NCI-H2029 (cell line): ENCODE results near the gene COX6A2.
"Not testable (repeated sequence)": the region's sequence is repeated elsewhere in the genome, so short reads cannot be mapped to it uniquely, and the experiment has no call there.

Source experiments
- DNase-seq: peaks from one replicate; lab custom pipeline; 2025; lab: John Stamatoyannopoulos, UW

COX6A2 gene

DNA sequence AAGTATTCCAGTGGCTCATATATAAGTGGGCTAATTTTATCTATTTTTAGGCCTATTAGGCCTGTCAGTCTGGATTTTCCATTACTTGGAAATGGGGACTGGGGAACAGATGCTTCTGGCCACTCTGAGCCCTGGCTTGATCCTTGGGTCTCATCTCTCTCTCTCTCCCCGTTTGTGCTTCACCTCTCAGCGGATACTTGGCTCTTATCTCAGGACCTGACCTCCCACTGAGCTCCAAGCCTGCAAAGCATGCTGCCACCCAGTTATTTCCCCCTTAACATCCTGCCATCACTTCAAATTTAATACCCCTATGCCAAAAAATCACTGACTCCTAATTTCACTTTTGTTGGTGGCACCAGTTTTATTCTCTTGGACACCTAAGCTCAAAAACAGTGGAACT lies 10.3 kb upstream of the COX6A2 start:
- DNase-seq: no peak

DNA sequence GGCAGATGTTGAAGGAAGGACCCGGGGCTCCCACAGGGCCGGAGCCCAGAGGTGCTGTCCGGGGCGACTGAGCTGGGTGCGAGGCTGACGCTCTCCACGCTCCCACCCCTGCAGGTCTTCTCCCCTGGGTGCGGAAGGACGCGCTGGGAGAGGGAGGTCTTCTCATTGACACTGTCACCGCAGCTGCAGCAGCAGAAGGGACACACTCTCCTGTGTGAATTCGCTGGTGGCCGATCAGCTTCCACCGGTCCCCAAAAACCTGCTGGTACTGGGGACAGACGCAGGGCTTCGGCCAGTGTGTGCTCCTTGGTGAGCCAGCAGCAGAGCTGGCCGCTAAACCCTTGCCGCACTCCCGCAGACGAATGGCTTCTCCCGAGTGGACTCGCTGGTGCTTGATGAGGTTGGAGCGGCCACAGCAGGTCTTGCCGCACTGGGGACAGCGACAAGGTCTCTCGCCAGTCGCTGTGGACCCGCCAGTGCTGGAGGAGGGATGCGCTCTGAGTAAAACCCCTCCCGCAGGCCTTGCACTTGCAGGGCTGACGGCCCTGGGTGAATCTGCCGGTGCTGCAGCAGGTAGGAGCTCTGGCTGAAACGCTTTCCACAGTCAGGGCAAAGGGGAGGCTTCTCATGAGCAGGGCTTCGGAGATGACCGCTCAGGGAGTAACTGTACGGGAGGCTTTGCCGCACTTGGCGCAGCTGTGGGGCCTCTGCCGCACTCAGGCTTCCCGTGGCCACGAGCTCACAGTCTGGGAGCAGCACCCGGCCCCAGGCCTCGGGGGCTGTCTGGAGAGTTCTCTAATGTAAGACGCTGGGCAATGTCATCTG lies 8.3 kb upstream of the COX6A2 start:
- DNase-seq: no peak

DNA sequence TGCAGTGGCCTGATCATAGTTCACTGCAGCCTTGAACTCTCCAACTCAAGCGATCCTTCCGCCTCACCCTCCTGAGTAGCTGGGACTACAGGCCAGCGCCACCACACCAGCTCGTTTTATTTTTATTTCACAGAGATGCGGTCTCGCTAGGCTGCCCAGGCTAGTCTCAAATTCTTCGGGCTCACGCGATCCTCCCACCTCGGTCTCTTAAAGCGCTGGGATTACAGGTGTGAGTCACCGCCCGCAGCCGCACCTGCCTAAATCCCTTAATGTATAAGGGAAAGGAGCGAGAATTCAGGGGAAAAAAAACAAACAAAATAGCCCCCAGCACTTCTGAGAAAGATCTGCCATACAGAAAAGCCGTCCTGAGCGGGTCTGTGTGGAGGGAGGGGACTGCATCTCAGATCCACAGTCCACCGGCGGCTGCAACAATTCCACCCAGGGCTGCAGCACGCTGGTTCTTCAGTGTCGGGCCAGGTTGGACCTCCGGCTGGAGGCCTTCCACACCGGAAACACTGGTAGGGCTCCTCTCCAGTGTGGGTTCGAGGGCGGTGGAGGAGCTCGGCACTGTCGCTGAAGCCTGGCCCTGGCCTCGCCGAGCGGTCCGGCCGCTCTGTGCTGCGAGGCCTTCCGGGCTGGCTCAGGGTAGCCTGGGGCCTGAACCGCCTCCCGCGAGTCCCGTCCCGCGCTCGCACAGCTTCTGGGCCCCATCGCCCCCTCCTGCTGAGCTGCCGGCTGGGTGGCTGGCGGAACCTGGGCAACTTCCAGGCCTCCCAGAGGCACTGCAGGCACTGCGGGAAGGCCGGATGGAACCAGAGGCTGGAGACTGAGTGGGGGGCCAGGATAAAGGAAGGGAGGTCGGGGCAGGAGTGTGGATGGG lies 7.4 kb upstream of the COX6A2 start:
- DNase-seq: no peak

DNA sequence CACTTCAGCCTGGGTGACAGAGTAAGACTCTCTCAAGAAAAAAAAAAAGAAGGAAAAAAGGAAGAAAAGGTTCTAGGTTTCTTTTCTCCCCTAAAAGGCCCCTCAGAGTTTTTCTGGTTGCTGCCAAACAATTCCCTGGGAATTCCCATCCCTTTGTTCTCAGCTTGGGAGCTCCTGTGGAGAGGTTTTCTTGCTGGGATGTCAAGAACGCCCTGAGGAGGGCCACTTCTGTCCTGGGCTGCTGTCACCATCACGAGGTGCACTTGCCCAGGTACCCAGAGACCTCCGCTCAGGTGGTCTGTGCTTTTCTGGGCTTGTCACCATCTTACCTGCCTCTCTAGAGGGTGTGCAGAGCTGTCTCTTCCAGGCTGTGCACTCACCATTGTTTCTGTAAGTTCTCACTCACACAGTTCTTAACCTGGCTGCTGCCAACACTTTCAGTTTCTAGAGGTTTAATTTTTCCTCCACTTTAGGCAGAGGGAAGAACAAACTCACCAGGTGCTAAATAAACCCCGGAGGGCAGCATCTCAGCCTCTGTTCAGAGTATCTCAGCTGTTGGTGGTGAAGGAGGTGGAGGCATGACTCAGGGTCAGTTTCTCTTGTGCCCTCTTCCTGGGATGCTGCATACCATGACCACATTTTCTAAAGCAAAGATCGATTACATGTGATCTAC lies 2.4 kb upstream of the COX6A2 start:
- no peak for DNase-seq

DNA sequence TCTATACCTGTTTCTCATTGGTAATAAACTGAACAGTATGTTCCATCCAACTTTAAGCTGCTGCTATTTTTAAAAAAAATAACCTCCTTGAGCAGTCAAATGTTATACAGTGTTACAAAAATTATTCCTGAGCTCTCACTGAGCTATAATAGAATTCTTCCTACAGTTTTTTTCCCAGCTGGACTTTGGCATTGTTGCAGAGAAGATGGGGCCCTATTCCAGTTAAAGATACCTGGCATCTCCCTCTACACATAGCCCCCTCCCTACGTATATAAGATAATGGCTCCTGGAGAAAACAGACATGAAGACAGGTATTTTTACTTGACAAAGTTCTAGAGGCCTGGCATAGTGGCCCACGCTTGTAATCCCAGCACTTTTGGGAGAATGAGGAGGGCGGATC lies 1.6 kb upstream of the COX6A2 start:
- no peak for DNase-seq

DNA sequence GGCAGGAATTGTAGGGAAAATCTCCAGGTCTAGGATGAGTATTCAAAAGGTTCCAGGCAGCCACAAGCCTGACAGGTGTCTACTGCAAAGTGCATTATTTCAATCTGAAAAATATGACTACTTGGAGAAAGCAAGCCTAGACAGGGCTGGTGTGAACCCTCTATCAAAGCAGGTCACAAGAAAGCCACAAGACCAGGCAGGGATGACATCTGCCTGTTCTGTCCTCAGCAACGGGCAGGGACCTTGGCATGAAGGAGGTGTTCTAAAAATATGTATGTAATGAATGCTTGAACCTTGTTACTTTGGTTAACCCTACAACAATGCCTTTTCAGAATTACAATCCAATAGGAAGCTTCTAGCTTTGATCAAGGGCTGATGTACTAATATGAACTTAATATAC lies 1.2 kb upstream of the COX6A2 start:
- DNase-seq: no peak

DNA sequence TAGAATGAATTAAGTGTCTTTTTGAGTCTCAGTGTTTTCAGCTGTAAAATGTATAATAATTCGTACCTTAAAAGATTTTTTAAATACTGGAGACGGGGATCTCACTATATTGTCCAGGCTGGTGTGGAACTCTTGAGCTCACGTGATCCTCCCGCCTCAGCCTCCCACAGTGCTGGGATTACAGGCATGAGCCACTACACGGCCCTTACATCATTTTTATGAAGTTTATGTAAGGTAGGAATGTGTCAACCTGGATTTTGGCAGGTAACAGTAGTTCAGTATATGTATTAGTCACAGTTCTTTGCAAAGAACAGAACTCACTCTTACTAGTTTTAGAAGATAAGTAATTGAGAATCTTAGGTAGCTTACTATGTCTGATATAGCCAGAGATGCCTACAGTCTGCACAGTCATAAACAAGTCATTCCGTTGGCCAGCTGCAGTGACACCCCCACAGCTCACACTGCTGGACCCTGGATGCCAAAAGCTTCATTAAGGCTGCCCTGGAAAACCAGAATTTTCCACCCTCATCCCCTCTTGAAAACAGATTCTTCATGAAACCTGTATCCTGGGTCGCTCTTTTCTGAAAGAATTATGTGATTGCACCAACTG lies 583 bp upstream of the COX6A2 start:
- DNase-seq: no peak

DNA sequence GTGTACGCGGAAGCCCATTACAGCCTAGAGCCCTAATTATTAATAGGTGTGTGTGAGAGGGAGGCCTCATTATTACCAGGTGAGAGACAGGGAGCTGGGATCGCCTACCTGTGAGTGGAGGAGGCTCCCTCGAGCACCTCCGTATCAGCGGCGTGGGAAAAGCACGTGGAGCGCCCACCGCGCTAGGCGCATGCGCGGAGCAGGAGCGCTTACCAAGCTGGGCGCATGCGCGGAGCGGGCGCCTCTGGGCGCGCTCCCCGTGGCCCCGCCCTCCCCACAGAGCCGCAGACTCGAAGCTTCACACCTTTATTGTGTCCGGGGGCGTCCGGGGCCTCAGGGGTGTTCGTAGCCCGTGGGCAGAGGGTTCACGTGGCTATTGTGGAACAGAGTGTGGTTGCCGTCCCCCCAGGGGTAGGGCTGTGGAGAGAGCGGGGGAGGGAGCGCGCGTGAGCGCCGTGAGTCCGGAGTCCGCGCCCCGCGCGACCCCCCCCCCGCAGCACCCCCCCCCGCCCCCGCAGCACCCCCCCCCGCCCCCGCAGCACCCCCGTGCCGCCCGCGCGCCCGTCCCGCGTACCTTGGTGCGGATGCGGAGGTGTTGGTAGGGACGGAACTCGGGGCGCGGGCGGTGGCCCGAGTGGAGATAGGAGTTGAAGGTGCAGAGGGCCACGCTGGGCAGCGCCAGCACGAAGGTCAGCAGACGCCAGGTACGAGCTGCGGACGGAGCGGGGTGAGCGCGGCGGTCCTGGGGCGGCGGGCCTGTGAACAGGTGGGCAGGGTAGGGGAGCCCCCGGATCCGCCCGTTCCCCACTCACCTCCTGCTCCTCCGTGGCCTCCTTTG lies 500 bp downstream of the COX6A2 start:
- no peak for DNase-seq

DNA sequence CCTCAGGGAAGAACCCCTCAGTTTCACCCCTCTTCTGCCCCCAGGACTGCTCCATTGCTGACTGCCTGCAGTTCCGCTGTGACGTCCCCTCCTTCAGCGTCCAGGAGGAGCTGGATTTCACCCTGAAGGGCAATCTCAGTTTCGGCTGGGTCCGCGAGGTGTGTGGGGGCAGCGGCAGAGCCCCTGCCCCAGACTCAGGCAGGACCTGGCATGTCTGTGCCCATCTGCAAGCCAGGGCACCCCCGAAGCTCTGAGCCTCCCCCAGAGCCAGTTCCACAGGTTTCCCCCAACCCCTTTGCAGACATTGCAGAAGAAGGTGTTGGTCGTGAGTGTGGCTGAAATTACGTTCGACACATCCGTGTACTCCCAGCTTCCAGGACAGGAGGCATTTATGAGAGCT lies 4.4 kb downstream of the COX6A2 start:
- no peak for DNase-seq

DNA sequence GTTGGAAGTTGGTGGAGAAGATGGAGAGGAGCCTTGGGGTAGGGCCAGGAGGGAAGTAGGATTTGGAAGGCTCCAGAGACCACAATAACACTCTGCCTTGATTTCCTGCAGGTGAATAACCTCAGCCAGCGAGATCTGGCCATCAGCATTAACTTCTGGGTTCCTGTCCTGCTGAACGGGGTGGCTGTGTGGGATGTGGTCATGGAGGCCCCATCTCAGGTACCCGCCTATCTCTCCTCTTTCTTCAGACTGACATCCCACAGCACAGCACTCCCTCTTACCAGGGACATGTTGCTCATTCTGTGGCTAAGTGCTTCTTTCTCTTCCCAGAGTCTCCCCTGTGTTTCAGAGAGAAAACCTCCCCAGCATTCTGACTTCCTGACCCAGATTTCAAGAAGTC lies 4.9 kb downstream of the COX6A2 start:
- DNase-seq: no peak

DNA sequence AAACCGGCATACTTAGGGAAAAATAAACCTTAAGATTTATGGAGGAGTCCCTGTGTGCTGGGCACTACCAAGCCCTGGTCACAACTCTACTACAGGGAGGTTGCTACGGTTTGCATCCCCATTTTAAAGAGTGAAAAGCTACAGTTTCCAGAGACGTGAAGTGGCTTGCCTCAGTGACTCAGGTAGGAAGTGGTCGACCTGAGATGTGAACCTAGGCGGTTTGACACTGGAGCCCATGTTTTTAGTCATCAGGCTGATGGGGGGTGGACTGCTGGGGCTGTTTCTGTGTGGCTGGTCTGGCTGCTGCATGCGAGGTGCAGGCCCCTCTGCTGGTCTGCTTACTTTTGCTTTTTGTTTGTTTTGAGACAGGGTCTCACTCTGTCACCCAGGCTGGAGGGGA lies 6.6 kb downstream of the COX6A2 start:
- no peak for DNase-seq

DNA sequence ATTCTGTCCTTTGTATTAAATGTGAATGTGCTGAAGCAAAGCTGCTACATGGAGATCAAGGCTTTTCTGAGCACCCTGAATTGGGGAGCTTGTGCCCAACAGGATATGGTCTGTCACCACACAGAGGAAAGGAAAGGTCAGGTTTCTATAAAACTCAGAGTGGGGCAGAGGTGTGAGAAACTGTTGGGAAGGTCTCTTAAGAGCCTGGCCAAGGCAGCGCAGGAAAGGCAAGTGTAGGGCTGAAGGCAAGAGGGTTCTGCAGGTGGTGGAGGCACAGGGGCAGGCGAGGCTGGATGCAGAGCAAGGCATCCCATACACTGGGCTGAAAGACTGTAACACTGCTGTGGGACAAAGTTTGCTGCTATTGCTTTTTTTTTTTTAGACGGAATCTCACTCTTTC lies 8.1 kb downstream of the COX6A2 start:
- DNase-seq: no peak

DNA sequence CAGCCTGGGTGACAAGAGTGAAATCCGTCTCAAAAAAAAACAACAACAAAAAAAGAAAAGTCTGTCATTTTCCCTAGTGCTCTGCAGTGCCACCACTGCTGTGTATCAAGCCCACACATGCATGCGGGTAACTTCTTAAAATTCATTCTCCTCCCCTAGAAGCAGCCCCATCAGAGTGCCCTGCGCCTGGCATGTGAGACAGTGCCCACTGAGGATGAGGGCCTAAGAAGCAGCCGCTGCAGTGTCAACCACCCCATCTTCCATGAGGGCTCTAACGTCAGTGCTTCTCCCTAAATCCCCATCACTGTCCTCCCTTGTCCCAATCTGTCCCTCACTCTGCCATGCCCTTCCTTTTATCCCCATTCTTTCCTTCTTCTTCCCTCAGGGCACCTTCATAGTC lies 10.2 kb downstream of the COX6A2 start:
- no peak for DNase-seq

DNA sequence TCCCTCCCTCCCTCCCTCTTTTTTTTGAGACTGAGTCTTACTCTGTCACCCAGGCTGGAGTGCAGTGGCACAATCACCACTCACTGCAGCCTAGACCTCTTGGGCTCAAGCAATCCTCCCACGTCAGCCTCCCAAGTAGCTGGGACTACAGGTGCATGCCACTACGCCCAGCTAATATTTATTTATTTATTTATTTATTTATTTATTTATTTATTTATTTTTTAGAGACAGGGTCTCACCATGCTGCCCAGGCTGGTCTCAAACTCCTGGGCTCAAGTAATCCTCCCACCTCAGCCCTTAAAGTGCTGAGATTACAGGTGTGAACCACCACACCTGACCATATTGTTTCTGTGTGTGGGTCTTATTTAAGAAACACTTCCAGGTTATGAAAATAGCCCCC lies 11.1 kb downstream of the COX6A2 start:
- not testable (repeated sequence) for DNase-seq

DNA sequence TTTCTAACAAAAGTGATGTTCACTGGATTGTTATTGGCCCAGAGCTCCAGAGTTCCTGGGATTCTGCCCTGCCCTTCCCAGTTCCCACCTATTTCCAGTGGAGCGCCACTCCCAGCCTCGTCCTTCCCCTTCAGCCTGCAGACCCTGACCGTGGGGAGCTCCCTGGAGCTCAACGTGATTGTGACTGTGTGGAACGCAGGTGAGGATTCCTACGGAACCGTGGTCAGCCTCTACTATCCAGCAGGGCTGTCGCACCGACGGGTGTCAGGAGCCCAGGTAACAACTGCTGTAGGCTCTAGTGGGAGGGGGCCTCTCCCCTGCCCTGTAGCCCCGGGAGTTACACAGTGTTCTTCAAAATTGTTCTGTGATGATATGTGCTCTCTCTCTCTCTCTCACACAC lies 11.8 kb downstream of the COX6A2 start:
- DNase-seq: no peak

DNA sequence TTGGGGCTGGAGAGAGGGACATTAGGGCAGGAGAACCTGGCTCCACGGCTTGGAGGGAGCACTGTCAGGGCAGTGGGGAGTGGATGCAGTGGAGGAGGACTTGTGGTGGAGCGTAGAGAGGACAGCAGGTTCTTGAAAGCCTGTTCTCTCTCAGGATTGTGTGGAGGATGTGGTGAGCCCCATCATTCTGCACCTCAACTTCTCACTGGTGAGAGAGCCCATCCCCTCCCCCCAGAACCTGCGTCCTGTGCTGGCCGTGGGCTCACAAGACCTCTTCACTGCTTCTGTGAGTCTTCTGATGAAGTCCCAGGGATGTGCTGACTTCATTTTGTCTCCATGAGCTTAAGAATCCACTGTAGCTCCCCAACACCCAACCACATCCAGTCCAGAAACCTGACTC lies 13.5 kb downstream of the COX6A2 start:
- DNase-seq: no peak

DNA sequence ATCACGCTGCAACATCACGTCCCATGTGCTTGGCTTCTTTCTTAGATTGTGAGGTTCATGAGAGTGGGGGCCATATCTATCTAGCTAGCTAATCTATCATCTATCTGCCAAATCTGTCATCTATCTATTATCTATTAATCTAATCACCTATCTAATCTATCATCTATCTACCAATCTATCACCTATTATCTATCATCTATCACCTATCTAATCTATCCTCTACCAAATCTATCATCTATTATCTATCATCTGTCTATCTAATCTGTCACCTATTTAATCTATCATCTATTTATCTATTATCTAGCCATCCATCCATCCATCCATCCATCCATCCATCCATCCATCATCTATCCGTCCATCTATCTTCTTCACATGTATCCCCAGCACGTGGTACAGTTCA lies 14.2 kb downstream of the COX6A2 start:
- DNase-seq: no peak

DNA sequence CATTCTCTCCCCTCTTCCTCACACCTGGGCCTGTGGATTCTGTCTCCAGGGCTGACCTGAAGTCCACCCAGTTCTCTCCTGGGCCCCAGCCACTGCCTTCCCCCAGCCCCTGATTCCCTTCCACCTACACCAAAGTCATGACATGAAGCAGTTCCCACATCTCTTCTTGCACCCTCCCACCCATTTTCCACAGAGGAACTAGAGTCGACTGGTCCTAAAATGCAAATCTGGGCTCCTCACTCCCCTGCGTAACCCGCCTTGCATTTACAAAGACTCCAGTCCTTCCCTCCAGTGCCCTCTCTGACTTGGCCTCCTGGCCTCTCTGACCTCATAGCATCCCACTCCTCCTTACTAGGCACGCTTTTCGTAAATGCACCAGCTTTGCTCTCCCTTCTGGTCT lies 14.8 kb downstream of the COX6A2 start:
- DNase-seq: no peak

DNA sequence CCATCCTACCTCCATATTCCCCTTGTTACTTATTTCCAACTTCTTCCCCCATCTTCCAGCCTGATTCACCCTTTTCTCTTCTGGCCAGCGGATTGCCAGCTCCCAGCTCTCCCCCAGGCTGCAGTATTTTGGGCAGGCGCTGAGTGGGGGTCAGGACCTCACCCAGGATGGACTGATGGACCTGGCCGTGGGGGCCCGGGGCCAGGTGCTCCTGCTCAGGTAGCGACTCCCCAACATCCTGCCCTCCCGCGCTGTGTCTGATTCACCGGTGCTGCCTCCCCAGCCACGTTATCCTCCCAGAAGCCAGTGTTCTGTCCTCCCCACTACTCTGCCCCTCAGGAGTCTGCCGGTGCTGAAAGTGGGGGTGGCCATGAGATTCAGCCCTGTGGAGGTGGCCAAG lies 15.4 kb downstream of the COX6A2 start:
- no peak for DNase-seq

DNA sequence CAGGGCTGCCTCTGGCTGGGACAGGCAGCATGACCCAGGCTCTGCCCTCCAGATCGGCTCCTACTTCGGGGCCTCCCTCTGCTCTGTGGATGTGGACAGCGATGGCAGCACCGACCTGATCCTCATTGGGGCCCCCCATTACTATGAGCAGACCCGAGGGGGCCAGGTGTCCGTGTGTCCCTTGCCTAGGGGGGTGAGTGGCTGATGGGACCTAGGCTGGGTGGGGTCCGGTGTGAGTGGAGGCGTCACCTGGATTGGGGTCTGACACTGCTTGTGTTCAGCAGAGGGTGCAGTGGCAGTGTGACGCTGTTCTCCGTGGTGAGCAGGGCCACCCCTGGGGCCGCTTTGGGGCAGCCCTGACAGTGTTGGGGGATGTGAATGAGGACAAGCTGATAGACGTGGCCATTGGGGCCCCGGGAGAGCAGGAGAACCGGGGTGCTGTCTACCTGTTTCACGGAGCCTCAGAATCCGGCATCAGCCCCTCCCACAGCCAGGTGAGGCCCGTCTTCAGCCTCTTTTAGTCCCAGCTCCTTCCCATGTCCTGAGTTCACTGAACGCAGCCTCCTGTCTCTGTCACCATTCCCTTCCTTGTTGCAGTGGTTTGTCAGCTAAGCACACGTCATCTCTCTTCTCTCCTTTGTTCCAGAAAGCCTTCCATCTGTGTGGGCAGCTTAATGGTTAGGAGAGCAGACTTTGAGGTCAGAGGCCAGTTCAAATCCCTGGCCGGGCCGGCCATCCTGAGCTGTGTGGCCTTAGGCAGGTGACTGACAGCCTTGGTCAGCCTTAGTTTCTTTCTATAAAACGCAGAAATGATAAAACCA lies 16.9 kb downstream of the COX6A2 start:
- no peak for DNase-seq

DNA sequence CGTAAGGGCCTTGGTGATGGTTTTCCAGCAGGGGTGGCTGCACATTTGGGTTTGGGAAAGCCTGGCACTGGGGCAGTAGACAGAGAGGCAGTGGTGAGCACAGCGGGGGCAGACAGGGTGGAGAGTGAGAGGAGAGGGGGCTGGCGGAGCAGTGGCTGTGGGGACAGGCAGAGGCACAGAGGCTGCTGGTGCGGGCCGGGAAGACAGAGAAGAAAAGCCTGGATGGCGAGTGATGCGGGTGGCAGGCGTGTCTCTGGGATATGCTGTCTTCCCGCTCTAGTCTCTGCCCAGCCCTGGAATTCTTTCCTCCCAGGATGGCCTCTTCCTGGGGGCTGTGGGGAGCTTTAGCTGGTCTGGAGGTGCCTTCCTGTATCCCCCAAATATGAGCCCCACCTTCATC lies 18.1 kb downstream of the COX6A2 start:
- no peak for DNase-seq
